ENCODE measurements around the gene CTLA4.

- TF ChIP-seq TRIM28 (IDR thresholded peaks at IDR 0.05) = no peak
- TF ChIP-seq, protein P1, sequence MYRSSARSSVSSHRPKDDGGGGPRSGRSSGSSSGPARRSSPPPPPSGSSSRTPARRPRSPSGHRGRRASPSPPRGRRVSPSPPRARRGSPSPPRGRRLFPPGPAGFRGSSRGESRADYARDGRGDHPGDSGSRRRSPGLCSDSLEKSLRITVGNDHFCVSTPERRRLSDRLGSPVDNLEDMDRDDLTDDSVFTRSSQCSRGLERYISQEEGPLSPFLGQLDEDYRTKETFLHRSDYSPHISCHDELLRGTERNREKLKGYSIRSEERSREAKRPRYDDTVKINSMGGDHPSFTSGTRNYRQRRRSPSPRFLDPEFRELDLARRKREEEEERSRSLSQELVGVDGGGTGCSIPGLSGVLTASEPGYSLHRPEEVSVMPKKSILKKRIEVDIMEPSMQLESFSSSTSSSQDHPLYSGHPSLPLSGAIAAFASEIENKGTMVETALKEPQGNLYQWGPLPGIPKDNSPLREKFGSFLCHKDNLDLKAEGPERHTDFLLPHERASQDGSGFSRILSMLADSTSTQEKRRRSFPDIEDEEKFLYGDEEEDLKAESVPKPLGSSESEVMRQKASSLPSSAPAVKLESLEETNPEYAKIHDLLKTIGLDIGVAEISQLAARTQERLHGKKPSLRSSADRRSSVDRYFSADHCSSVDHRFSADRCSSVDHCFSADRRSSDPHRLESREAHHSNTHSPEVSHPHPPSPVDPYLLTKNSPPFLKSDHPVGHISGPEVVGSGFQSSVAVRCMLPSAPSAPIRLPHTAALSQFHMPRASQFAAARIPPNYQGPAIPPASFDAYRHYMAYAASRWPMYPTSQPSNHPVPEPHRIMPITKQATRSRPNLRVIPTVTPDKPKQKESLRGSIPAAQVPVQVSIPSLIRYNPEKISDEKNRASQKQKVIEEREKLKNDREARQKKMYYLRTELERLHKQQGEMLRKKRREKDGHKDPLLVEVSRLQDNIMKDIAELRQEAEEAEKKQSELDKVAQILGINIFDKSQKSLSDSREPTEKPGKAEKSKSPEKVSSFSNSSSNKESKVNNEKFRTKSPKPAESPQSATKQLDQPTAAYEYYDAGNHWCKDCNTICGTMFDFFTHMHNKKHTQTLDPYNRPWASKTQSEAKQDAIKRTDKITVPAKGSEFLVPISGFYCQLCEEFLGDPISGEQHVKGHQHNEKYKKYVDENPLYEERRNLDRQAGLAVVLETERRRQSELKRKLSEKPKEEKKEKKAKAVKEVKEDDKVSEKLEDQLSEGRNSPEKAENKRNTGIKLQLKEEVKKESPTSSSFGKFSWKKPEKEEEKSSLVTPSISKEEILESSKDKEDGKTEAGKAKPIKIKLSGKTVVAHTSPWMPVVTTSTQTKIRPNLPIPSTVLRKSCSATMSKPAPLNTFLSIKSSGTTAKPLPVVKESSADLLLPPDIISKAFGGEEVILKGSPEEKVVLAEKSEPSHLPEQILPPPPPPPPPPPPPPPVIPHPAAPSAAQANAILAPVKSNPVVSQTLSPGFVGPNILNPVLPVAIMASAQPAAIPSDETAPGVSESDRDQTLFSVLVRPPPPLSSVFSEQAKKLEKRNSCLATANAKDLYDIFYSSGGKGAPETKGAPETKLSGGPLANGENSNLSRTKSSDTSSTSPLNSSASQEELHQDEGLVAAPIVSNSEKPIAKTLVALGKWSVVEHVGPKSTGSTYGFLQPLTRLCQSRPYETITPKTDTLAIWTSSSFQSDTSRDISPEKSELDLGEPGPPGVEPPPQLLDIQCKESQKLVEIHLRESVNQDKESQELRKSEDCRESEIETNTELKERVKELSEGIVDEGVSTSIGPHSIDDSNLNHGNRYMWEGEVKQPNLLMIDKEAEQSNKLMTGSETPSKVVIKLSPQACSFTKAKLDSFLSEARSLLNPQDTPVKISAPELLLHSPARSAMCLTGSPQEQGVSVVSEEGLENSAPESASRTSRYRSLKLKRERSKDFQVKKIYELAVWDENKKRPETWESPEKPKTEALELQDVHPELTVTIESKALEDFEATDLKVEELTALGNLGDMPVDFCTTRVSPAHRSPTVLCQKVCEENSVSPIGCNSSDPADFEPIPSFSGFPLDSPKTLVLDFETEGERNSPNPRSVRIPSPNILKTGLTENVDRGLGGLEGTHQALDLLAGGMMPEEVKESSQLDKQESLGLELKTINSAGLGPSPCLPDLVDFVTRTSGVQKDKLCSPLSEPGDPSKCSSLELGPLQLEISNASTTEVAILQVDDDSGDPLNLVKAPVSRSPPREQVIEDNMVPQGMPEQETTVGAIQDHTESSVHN (IDR thresholded peaks at IDR 0.05; ENCODE audit: borderline replicate concordance in 1 of 2, low read depth in 1 of 2) = no peak
- TF ChIP-seq POLR2AphosphoS5 (IDR thresholded peaks at IDR 0.05; ENCODE audit: control insufficient read depth, insufficient read depth, low read depth, low read length) = no peak
- TF ChIP-seq, protein P2, sequence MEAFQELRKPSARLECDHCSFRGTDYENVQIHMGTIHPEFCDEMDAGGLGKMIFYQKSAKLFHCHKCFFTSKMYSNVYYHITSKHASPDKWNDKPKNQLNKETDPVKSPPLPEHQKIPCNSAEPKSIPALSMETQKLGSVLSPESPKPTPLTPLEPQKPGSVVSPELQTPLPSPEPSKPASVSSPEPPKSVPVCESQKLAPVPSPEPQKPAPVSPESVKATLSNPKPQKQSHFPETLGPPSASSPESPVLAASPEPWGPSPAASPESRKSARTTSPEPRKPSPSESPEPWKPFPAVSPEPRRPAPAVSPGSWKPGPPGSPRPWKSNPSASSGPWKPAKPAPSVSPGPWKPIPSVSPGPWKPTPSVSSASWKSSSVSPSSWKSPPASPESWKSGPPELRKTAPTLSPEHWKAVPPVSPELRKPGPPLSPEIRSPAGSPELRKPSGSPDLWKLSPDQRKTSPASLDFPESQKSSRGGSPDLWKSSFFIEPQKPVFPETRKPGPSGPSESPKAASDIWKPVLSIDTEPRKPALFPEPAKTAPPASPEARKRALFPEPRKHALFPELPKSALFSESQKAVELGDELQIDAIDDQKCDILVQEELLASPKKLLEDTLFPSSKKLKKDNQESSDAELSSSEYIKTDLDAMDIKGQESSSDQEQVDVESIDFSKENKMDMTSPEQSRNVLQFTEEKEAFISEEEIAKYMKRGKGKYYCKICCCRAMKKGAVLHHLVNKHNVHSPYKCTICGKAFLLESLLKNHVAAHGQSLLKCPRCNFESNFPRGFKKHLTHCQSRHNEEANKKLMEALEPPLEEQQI (IDR thresholded peaks at IDR 0.05) = no peak
- TF ChIP-seq ZNF324 (CRISPR knock-in tag; IDR thresholded peaks at IDR 0.05) = no peak
- no peak for TF ChIP-seq CHD1 (IDR thresholded peaks at IDR 0.05; ENCODE audit: low read length)
- TF ChIP-seq MIER1 (IDR thresholded peaks at IDR 0.05; ENCODE audit: low read depth) = no peak
Observed at GRCh38 chr2:203890733-203891132, 23.2 kb downstream of the CTLA4 start.
